Sigmoid colon (tissue), 4 donors: ENCODE data around the gene FAM107A.

Experiments
- EP300 ChIP-seq, 4 donors: sonication (generic); formaldehyde crosslinking; IDR thresholded peaks; one replicate each; pipeline ENCODE4 v1.6.1; 2017; ENCODE audit warnings: antibody characterized with exemption in 4 of 4
- POLR2A ChIP-seq, 2 donors: fragments of 450-650 bp; IDR thresholded peaks; one replicate each; pipeline ENCODE4 v1.6.1; 2016; ENCODE audit warnings: antibody characterized with exemption in 2 of 2, mild to moderate bottlenecking in 2 of 2, moderate library complexity in 2 of 2
- POLR2AphosphoS5 ChIP-seq, 4 donors: sonication (generic); formaldehyde crosslinking; IDR thresholded peaks; one replicate each; pipeline ENCODE4 v1.6.1; 2017; ENCODE audit warnings: antibody characterized with exemption in 4 of 4
- TF ChIP-seq, protein P1 (sequence below), 4 experiments: fragments of 450-650 bp in 3 of 4; fragments of 200-600 bp in 1 of 4; IDR thresholded peaks; one replicate each; pipeline ENCODE4 v1.5.1; 2016 to 2019; ENCODE audit warnings: antibody characterized with exemption in 4 of 4, mild to moderate bottlenecking in 3 of 4, moderate library complexity in 2 of 4

DNA sequence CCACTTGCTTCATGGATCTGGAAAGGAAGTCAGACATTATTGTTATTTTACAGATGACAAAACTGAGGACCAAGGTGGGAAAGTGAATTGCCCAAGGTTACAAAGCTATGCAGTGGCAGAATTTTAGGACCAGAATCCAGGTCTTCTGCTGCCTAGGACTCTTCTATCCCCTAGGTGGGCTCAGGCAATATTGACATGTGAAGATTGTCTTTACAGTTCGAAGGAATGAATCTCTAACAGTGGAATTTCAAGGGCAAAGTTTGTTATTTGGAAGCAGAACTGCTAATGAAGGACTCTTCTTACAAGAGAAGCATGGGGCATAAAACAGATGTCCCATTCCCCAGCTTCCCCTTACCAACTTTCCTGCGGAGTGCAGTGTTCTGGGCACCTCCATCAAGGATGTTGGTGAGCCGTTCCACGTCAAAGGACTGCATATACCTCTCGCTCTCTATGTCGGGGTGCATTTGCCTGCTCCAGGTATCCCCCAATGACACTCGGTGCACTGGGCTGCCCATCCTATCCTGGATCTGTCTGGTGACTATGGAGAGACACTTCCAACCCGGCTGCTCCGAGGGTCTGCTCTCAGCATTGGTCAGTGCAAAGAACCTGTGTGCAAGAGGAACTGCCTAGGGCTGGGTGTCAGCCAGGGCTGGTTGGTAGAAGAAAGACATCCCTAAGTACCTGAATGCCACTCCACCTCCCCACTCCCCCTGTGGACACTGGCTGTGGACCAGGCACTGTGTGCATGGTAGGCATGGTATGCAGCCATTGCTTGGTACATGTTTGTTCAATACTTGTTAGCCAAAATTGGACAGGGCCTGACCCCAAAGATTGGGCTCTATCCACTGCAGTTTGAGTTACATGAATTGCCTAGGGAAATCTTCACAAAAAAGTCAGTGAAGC, 42.3 kb downstream of the FAM107A start:
- TF ChIP-seq EP300 (IDR thresholded peaks at IDR 0.05) (no peak), POLR2A (IDR thresholded peaks at IDR 0.05) (no peak), POLR2AphosphoS5 (IDR thresholded peaks at IDR 0.05) (no peak)
- TF ChIP-seq, protein P1, sequence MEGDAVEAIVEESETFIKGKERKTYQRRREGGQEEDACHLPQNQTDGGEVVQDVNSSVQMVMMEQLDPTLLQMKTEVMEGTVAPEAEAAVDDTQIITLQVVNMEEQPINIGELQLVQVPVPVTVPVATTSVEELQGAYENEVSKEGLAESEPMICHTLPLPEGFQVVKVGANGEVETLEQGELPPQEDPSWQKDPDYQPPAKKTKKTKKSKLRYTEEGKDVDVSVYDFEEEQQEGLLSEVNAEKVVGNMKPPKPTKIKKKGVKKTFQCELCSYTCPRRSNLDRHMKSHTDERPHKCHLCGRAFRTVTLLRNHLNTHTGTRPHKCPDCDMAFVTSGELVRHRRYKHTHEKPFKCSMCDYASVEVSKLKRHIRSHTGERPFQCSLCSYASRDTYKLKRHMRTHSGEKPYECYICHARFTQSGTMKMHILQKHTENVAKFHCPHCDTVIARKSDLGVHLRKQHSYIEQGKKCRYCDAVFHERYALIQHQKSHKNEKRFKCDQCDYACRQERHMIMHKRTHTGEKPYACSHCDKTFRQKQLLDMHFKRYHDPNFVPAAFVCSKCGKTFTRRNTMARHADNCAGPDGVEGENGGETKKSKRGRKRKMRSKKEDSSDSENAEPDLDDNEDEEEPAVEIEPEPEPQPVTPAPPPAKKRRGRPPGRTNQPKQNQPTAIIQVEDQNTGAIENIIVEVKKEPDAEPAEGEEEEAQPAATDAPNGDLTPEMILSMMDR (IDR thresholded peaks at IDR 0.05), result no peak
